ENCODE measurements around the gene UMOD. TPM values are rescaled to one million over a fixed set of nuclear protein-coding genes. Genes with fewer than 3 reads are reported as not detected.

Gene UMOD
- total RNA-seq: not detected in 2 replicates

GRCh38 chr16:20352615-20353014 is at the start of gene UMOD:
Gene UMOD (minus strand): TSS chr16:20352715. CDS start chr16:20350737, 1,978 bp downstream.

GRCh38 chr16:20327444-20328041 is 25.0 kb downstream of the UMOD start, which contains the start of gene GP2:
Gene GP2 (minus strand): TSS chr16:20327513. CDS start chr16:20326431, 1,082 bp downstream.

Other genes starting within 250 kb of the UMOD start
- not detected in 2 replicates for gene GP2, start 25.2 kb downstream of the UMOD start, total RNA-seq
- not detected in 2 replicates for gene PDILT, start 52.0 kb upstream of the UMOD start, total RNA-seq
- gene ACSM5, start 56.8 kb upstream of the UMOD start, total RNA-seq: 1.9 TPM in 1 of 2 replicates, not detected in the other
- gene ACSM2A, start 98.8 kb upstream of the UMOD start, total RNA-seq: not detected in 2 replicates
- not detected in 2 replicates for gene ACSM2B, start 223.7 kb upstream of the UMOD start, total RNA-seq

Measured in tracheal epithelial cell (primary cell).